OCI-LY7 (cell line): ENCODE results near the gene DDHD1. TPM values are rescaled to one million over a fixed set of nuclear protein-coding genes. Genes with fewer than 3 reads are reported as not detected.
A peak's percentile ranks its signal among the peaks of the same experiment; 100 is the strongest.
"Not testable (repeated sequence)": the region's sequence is repeated elsewhere in the genome, so short reads cannot be mapped to it uniquely, and the experiment has no call there.

ENCODE experiments used
- BruUV-seq: library from RNA; stranded (reverse); fragments of 400-500 nt; replicated peaks from 2 replicates; lab custom pipeline; 2021; lab: Mats Ljungman, UMichigan
- CTCF ChIA-PET: fragments of 300-600 bp; sonication (Branson Sonifier 250); formaldehyde crosslinking; loops from one replicate; lab custom pipeline; 2022; ENCODE audit warnings: antibody characterized with exemption; ENCODE audit not compliant: unreplicated experiment; lab: Charles Lee
- POLR2A ChIA-PET: fragments of 300-600 bp; sonication (Branson Sonifier 250); formaldehyde crosslinking; loops from one replicate; lab custom pipeline; 2022; ENCODE audit warnings: antibody characterized with exemption; lab: Charles Lee
- DNase-seq: peaks from one replicate; pipeline ENCODE4 v3.0.0-alpha.2; 2015; ENCODE audit warnings: low spot score
- H2AFZ ChIP-seq: fragments of 200-600 bp; sonication (generic), shearing (Covaris generic); 2 replicates; pipeline ENCODE4 v1.6.1; 2014; ENCODE audit warnings: mild to moderate bottlenecking, antibody characterized with exemption, low read length, moderate library complexity
- H3K27ac ChIP-seq: fragments of 200-600 bp; sonication (generic); 2 replicates; pipeline ENCODE4 v1.5.1; 2014; ENCODE audit warnings: mixed run types, low read depth, mild to moderate bottlenecking, moderate library complexity, low read length, inconsistent platforms; ENCODE audit not compliant: poor library complexity, severe bottlenecking
- H3K36me3 ChIP-seq: fragments of 200-600 bp; sonication (generic); 2 replicates; pipeline ENCODE4 v1.6.1; 2014; ENCODE audit warnings: mild to moderate bottlenecking, antibody characterized with exemption, low read length, moderate library complexity, mixed read lengths; ENCODE audit not compliant: insufficient read depth
- H3K4me1 ChIP-seq: fragments of 200-600 bp; sonication (generic); 2 replicates; pipeline ENCODE4 v1.5.1; 2014; ENCODE audit warnings: mild to moderate bottlenecking, low read length; ENCODE audit not compliant: insufficient read depth, poor library complexity, severe bottlenecking
- H3K4me2 ChIP-seq: fragments of 200-600 bp; sonication (generic); 2 replicates; pipeline ENCODE4 v1.6.1; 2014; ENCODE audit warnings: mild to moderate bottlenecking, low read length
- H3K4me3 ChIP-seq: fragments of 200-600 bp; sonication (generic); 2 replicates; pipeline ENCODE4 v1.5.1; 2014; ENCODE audit warnings: mild to moderate bottlenecking, low read depth, low read length; ENCODE audit not compliant: poor library complexity, severe bottlenecking
- H3K79me2 ChIP-seq: fragments of 200-600 bp; sonication (generic); 2 replicates; pipeline ENCODE4 v1.6.1; 2016; ENCODE audit warnings: low read depth, mild to moderate bottlenecking, low read length, moderate library complexity, mixed read lengths; ENCODE audit not compliant: insufficient read depth
- H3K9me2 ChIP-seq: fragments of 200-600 bp; sonication (generic); 2 replicates; pipeline ENCODE4 v1.6.1; 2016; ENCODE audit warnings: mild to moderate bottlenecking, low read length, mixed read lengths; ENCODE audit not compliant: insufficient read depth
- H3K9me3 ChIP-seq: fragments of 200-600 bp; sonication (generic); 2 replicates; pipeline ENCODE4 v1.6.1; 2014; ENCODE audit warnings: mild to moderate bottlenecking, mixed run types, low read length, mixed read lengths
- H4K20me1 ChIP-seq: fragments of 200-600 bp; sonication (generic); 2 replicates; pipeline ENCODE4 v1.6.1; 2014; ENCODE audit warnings: mild to moderate bottlenecking, antibody characterized with exemption, low read length, moderate library complexity, mixed read lengths; ENCODE audit not compliant: insufficient read depth
- EZH2phosphoT487 ChIP-seq: fragments of 200-600 bp; sonication (generic); IDR thresholded peaks from 2 replicates; pipeline ENCODE4 v1.6.1; 2018; ENCODE audit warnings: low read depth, borderline replicate concordance, mild to moderate bottlenecking, mixed run types, antibody characterized with exemption, low read length, moderate library complexity, mixed read lengths
- intact Hi-C: fragments of 100-400 bp; cut with micrococcal nuclease; formaldehyde crosslinking; loops from one replicate; pipeline ENCODE4 v1.10.0; 2022; ENCODE audit not compliant: unreplicated experiment
- total RNA-seq, 2 experiments: library from RNA; depleted of rRNA in 1 of 2; stranded (reverse); fragments of >200 nt in 1 of 2; shearing (Covaris generic) in 1 of 2; gene quantifications; 2 replicates each; pipeline ENCODE4 v1.2.3, GENCODE V29; 2014 to 2022
- TF ChIP-seq, protein P1 (sequence below): fragments of 200-600 bp; sonication (generic); conservative IDR thresholded peaks from 2 replicates; pipeline ENCODE4 v1.5.1; 2014; ENCODE audit warnings: mild to moderate bottlenecking, antibody characterized with exemption, low read length, moderate library complexity, mixed read lengths

DDHD1 gene
- total RNA-seq, 2 experiments from 2014 or later = 28.7 to 45.2 TPM

DNA sequence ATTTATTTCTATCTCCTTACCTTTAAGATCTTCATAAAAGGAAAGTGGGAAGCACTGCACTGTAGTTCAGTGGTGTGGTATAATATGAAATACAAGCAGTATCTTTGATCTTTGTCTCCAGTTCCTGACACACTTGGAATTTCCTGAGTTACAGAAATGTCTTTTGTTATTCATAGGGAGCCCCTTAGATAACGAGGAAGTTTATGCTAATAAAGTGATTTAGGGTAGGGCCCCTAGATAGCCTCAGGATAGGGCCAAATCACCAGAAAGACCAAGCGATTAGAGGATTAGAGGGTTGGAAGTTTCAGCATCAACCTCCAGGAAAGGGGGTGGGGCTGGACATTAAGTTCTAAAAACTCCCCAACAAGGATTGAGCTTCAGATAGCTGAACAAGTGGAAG, 29.9 kb upstream of the DDHD1 start:
- Histone ChIP-seq H3K36me3 (no peaks in the 10 kb centered on the region), H3K4me3 (no peak overlapping the region), H3K9me2 (no peaks in the 10 kb centered on the region), H3K9me3 (no peaks in the 10 kb centered on the region), H3K4me1 (no peaks in the 10 kb centered on the region), H4K20me1 (no peaks in the 10 kb centered on the region), H3K4me2 (no peak overlapping the region), H3K79me2 (no peaks in the 10 kb centered on the region), H2AFZ (no peak overlapping the region), H3K27ac (no peak overlapping the region)
- BruUV-seq = no TSS peak
- no peak for TF ChIP-seq EZH2phosphoT487
- TF ChIP-seq, protein P1, sequence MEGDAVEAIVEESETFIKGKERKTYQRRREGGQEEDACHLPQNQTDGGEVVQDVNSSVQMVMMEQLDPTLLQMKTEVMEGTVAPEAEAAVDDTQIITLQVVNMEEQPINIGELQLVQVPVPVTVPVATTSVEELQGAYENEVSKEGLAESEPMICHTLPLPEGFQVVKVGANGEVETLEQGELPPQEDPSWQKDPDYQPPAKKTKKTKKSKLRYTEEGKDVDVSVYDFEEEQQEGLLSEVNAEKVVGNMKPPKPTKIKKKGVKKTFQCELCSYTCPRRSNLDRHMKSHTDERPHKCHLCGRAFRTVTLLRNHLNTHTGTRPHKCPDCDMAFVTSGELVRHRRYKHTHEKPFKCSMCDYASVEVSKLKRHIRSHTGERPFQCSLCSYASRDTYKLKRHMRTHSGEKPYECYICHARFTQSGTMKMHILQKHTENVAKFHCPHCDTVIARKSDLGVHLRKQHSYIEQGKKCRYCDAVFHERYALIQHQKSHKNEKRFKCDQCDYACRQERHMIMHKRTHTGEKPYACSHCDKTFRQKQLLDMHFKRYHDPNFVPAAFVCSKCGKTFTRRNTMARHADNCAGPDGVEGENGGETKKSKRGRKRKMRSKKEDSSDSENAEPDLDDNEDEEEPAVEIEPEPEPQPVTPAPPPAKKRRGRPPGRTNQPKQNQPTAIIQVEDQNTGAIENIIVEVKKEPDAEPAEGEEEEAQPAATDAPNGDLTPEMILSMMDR = no peak
- intact Hi-C loops = no loop called here
- ChIA-PET POLR2A (no interaction called here), CTCF (no interaction called here)
- no peak for DNase-seq

DNA sequence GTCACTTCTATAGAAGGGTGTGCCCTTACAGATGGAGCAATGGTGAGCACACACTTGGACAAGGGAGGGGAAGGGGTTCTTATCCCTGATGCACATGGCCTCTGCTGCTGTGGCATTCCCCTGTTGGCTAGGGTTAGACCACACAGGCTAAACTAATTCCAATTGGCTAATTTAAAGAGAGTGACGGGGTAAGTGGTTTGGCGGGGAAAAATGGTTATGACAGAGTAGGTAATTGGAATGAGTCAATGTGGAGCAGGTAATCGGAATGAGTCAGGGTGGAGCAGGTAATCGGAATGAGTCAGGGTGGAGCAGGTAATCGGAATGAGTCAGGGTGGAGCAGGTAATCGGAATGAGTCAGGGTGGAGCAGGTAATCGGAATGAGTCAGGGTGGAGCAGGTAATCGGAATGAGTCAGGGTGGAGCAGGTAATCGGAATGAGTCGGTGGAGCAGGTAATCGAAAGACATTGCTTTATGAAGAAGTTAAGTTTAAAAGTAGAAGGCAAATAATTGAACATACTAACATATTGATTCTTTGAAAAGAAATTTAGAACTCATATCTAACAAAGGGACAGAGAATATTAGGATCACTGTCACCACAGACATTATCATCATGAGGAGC, 28.4 kb upstream of the DDHD1 start:
- BruUV-seq, H3K36me3 ChIP-seq: not testable (repeated sequence)

DNA sequence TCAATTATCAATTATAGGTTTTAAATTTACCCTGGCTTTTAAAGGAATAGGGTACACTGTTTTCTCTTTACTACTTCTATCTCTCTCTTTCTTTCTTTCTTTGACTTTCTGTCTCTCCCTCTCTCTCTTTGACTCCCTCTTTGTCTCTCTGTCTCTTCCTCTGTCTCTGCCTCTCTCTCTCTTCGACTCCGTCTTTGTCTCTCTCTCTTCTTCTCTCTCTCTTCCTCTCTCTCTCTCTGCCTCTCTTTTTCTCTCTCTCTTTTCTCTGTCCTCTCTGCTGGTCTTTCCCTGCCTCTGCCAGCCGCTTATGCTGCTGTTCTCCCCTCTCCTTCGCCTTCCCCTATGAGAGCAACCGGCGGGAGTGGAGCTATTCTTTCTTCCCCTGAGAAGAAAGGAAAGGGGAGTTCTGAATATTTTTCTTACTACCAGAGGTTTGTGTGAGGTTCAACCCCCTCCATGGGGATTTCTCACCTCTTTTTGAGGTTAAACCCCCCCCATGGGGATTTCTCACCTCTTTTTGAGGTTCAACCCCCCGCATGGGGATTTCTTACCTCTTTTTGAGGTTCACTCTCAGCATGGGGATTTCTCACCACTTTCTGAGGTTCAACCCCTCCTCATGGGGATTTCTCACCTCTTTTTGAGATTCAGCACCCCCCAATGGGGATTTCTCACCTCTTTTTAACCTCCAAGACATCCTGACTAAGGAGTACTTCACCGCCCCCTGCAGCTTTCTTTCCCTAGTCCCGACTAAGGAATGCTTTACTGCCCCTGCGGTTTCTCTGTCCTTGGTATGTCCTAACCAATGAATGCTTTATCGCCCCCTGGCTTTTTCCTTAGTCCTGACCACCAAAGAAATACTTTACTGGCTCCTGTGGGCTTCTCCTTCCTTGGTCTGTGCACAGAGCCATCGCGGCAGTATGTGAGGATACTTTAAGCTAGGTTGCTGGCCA, 27.4 kb upstream of the DDHD1 start:
- no TSS peak for BruUV-seq
- no peaks in the 10 kb centered on the region for H3K4me1 ChIP-seq
- no peaks in the 10 kb centered on the region for H3K79me2 ChIP-seq
- H3K4me2 ChIP-seq = no peak overlapping the region
- peak; percentile 7 for DNase-seq
- no peak for TF ChIP-seq EZH2phosphoT487
- TF ChIP-seq, protein P1 = 0 out of 2 replicates have a peak, but pooled peaks have one; percentile 20
- no peak overlapping the region for H3K4me3 ChIP-seq
- intact Hi-C loops = no loop called here
- no peaks in the 10 kb centered on the region for H3K36me3 ChIP-seq
- no peaks in the 10 kb centered on the region for H3K9me2 ChIP-seq
- no peak overlapping the region for H3K27ac ChIP-seq
- H4K20me1 ChIP-seq = no peaks in the 10 kb centered on the region
- POLR2A ChIA-PET = no interaction called here
- H2AFZ ChIP-seq = no peak overlapping the region
- CTCF ChIA-PET = no interaction called here
- no peaks in the 10 kb centered on the region for H3K9me3 ChIP-seq

More for the DNA sequence above, 28.4 kb upstream of the DDHD1 start:
- intact Hi-C loops, H3K79me2 ChIP-seq, DNase-seq, H3K4me2 ChIP-seq, H3K4me1 ChIP-seq, H3K27ac ChIP-seq, POLR2A ChIA-PET, CTCF ChIA-PET, H2AFZ ChIP-seq, H3K4me3 ChIP-seq, H3K9me2 ChIP-seq, H4K20me1 ChIP-seq, H3K9me3 ChIP-seq: not testable (repeated sequence)

DNA sequence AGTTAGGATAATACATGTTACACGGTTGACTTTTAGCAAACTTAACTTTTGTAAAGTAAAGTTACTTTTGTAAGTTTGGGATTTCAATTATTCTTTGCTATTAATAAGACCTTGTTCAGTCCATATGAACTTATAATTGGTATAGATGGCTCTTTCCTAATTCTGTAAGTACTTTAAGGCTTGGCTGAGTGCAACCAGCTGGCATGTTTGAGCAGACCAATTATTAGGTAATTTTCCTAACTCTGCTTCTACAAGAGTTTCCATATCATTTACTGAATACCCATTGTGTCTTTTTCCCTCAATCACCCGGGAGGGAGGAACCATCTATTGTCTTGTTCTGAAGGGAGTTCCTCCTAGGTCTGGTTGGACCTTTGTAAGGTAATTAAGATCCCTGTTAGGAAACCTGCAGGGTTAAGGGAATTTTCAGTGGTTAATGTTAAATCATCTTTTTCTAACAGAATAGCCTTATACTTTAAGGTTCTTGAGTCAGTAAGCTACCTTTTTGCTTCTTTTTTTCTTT, 26.4 kb upstream of the DDHD1 start:
- BruUV-seq, CTCF ChIA-PET, H3K79me2 ChIP-seq, H3K4me1 ChIP-seq, H3K4me3 ChIP-seq, H3K27ac ChIP-seq, H3K36me3 ChIP-seq, H3K9me3 ChIP-seq, H2AFZ ChIP-seq, H4K20me1 ChIP-seq, H3K4me2 ChIP-seq, H3K9me2 ChIP-seq, intact Hi-C loops, POLR2A ChIA-PET, DNase-seq: not testable (repeated sequence)
